Activated T-cell treated with anti-CD3 and anti-CD28 coated beads, Interleukin-2, amount 50 U/mL, for 72 hours (primary cell): ENCODE measurements around the gene BCDIN3D. TPM values are rescaled to one million over a fixed set of nuclear protein-coding genes. Genes with fewer than 3 reads are reported as not detected.

Experiments
- ATAC-seq, 2 donors: fragments of 150-1000 bp; cut with Tn5 transposase; replicated peaks in 1 of 2; 2 replicates each; pipeline ENCODE4 v1.10.0; 2021; ENCODE audit warnings: moderate library complexity in 2 of 2, mild to moderate bottlenecking in 1 of 2
- DNase-seq, 2 donors: peaks; one replicate each; pipeline ENCODE4 v3.0.0; 2021 to 2022; ENCODE audit warnings: mixed read lengths in 1 of 2
- H3K27ac Mint-ChIP-seq: one replicate; pipeline ENCODE4 v1.8.0; 2022; ENCODE audit warnings: mild to moderate bottlenecking, moderate library complexity, mixed read lengths
- H3K27me3 Mint-ChIP-seq: one replicate; pipeline ENCODE4 v1.8.0; 2022; ENCODE audit warnings: low read depth, mixed read lengths
- H3K36me3 Mint-ChIP-seq, 2 donors: one replicate each; pipeline ENCODE4 v1.8.0; 2022; ENCODE audit warnings: mixed read lengths in 2 of 2, mild to moderate bottlenecking in 1 of 2; ENCODE audit not compliant: insufficient read depth in 2 of 2
- H3K4me1 Mint-ChIP-seq: one replicate; pipeline ENCODE4 v1.8.0; 2022; ENCODE audit warnings: low read depth, mixed read lengths
- H3K4me3 Mint-ChIP-seq, 2 donors: one replicate each; pipeline ENCODE4 v1.8.0; 2022; ENCODE audit warnings: mild to moderate bottlenecking in 2 of 2, mixed read lengths in 2 of 2, moderate library complexity in 2 of 2
- H3K9me3 Mint-ChIP-seq, 2 donors: one replicate each; pipeline ENCODE4 v1.8.0; 2022; ENCODE audit warnings: mixed read lengths in 2 of 2
- total RNA-seq, 2 donors: library from RNA; stranded (reverse); gene quantifications; one replicate each; pipeline ENCODE4 v1.2.3, GENCODE V29; 2022

Gene BCDIN3D, protein sequence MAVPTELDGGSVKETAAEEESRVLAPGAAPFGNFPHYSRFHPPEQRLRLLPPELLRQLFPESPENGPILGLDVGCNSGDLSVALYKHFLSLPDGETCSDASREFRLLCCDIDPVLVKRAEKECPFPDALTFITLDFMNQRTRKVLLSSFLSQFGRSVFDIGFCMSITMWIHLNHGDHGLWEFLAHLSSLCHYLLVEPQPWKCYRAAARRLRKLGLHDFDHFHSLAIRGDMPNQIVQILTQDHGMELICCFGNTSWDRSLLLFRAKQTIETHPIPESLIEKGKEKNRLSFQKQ
- total RNA-seq = 10 to 100 TPM in 1 of 2 donors, 1 to 10 TPM in 1; 9.0 to 10.8 TPM

GRCh38 chr12:49842519-49843352 is at the start of gene BCDIN3D:
BCDIN3D (minus strand) TSS chr12:49843106; CDS start chr12:49843087, 19 bp downstream.
- Mint-ChIP-seq H3K9me3 (no peaks in the 10 kb centered on the region), H3K4me1 (peaks cover 37% of the 10 kb centered on the region), H3K36me3 (no peaks in the 10 kb centered on the region), H3K27ac (peak within 1 kb of the TSS; percentile 64), H3K4me3 (peak within 1 kb of the TSS; percentile 85 to 93), H3K27me3 (no peaks in the 10 kb centered on the region)
- ATAC-seq (peak; percentile 94 to 95), DNase-seq (peak; percentile 95 to 97)

DNA sequence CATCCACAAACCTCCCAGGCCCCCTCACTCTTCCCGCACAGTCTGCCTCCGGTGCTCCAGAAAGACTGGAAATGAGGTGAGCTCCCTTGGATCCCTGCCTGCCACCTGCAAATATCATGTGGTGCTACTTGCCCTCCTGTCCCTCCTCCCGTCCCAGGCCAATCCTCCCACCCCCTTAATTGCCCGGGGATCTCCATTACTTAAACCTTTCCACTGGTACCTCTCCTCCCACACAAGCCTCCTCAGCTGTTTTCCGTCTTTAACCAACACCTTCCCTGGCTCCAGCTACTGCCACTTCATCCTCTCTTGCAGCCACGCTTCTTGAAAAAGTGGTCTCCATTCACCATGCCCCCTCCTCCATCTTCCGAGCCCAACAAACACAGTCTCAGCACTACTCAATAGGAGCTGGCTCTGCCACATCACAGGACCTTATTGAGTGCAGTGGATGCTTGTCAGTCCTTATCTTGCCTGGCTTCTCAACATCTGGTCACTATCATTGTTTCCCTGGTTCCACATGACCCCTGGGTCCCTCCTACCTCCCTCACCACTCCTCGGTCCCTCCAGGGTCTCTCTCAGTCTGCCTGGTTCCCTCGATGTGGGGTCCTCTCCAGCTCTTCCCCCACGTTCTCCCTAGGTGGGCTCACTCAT is 49.3 kb upstream of the BCDIN3D start:
- H3K9me3 Mint-ChIP-seq = no peaks in the 10 kb centered on the region
- no peak for DNase-seq
- H3K4me3 Mint-ChIP-seq = no peak overlapping the region
- H3K36me3 Mint-ChIP-seq = no peaks in the 10 kb centered on the region
- H3K27ac Mint-ChIP-seq = no peak overlapping the region
- H3K27me3 Mint-ChIP-seq = peaks cover 14% of the 10 kb centered on the region
- H3K4me1 Mint-ChIP-seq = peaks cover 5% of the 10 kb centered on the region
- no peak for ATAC-seq

DNA sequence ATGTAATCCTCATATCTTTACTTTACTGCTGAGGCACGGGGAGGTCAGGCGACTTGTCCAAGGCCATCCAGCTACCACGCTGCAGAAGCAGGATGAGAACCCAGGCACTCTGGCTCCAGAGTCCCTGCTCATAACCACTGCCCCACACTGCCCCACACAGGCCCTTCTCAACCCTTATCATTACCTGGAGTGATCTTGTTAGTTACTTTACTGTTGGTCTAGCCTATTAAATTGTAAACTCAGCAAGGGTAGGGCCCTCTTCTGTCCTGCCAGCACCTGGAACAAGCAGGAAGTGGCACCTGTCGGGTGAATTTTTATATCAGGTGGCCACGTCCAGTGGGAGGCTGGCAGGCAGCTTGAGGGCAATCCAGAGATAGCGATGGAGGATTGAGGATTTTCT is 48.6 kb upstream of the BCDIN3D start:
- no peaks in the 10 kb centered on the region for H3K36me3 Mint-ChIP-seq
- H3K4me3 Mint-ChIP-seq = no peak overlapping the region
- ATAC-seq (no peak), DNase-seq (no peak)
- no peaks in the 10 kb centered on the region for H3K9me3 Mint-ChIP-seq
- peaks cover 5% of the 10 kb centered on the region for H3K4me1 Mint-ChIP-seq
- no peak overlapping the region for H3K27ac Mint-ChIP-seq
- peaks cover 14% of the 10 kb centered on the region for H3K27me3 Mint-ChIP-seq

GRCh38 chr12:49891012-49891411 is 48.1 kb upstream of the BCDIN3D start:
- DNase-seq (no peak), ATAC-seq (no peak)
- Mint-ChIP-seq H3K27ac (no peak overlapping the region), H3K4me3 (no peak overlapping the region), H3K9me3 (no peaks in the 10 kb centered on the region), H3K27me3 (peaks cover 14% of the 10 kb centered on the region), H3K36me3 (no peaks in the 10 kb centered on the region), H3K4me1 (peaks cover 5% of the 10 kb centered on the region)

GRCh38 chr12:49890096-49890461 is 47.2 kb upstream of the BCDIN3D start:
- H3K4me1 Mint-ChIP-seq = peaks cover 5% of the 10 kb centered on the region
- no peak overlapping the region for H3K4me3 Mint-ChIP-seq
- no peak overlapping the region for H3K27ac Mint-ChIP-seq
- ATAC-seq (no peak), DNase-seq (no peak)
- no peaks in the 10 kb centered on the region for H3K36me3 Mint-ChIP-seq
- H3K9me3 Mint-ChIP-seq = no peaks in the 10 kb centered on the region
- H3K27me3 Mint-ChIP-seq = peaks cover 20% of the 10 kb centered on the region

DNA sequence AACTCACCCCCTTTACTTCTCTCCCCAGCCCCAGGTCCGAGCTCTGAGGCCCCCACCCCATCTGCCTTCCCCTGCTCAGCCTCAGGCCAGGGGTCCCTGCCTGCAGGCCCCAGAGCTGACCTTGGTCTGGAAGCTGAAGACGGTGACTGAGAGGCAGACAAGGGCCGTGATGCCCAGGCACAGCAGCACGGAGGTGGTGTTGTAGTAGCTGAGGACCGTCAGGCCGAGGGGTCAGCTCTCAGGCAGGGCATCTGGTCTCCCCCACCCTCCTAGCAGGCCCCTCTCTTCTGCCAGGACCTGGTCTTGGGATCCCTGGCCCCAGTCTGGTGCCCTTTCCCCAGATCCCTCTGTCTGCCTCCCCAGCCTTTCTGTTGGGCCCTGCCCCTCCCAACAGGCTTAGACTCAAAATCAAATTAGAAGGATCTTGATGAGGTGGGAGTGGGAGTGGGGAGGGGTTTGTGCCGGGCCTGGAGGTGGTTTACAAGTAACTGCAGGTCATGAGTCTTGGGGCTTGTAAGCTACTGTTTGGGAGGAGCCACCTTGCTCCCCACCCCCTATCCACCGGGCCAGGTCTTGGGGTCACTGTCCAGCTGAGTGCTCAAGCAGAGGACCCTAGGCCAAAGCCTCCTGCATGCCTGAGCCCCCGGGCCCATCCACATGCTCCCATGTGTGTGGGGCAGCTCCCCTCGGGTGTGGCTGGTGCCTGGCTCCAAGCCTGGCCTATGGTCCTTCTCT is 46.6 kb upstream of the BCDIN3D start:
- Mint-ChIP-seq H3K9me3 (no peaks in the 10 kb centered on the region), H3K27ac (no peak overlapping the region), H3K4me1 (peaks cover 3% of the 10 kb centered on the region), H3K27me3 (peaks cover 21% of the 10 kb centered on the region), H3K36me3 (no peaks in the 10 kb centered on the region), H3K4me3 (no peak overlapping the region)
- ATAC-seq = no peak
- DNase-seq = no peak

DNA sequence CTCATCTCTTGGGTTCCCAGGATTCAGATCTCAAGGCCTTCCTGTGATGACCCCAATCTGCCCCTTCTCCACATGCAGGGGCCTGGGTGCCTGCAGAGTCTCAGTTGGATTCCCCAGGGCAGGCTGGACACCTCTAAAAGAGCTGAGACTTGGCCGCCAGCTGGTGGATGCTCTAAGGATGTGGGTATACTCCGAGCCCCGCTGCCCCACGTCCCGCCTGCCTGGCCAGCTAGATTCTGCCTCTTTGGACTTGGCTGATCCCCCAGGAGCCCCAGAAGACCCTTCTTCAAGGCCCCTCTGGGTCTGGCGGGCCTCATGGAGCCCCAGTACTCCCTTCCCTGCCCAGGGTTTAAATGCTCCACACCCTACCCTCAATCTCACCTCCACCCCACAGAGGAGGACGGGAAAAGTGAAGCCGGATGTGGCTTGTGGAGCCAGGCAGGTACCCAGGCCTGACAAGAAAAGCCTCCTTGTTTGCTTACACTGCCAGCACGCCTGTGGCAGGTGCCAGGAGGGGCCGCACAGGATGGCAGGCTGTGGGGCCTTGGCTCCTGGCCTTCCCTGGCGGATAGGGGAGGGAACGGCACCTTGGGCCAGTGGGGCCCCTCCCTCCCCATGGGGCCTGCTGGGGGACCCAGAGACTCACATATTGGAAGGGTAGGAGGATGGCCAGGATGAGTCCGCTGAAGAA is 45.7 kb upstream of the BCDIN3D start:
- H3K4me3 Mint-ChIP-seq = no peak overlapping the region
- peaks cover 21% of the 10 kb centered on the region for H3K27me3 Mint-ChIP-seq
- H3K27ac Mint-ChIP-seq = no peak overlapping the region
- DNase-seq = no peak
- no peak for ATAC-seq
- H3K36me3 Mint-ChIP-seq = no peaks in the 10 kb centered on the region
- no peaks in the 10 kb centered on the region for H3K4me1 Mint-ChIP-seq
- H3K9me3 Mint-ChIP-seq = no peaks in the 10 kb centered on the region

DNA sequence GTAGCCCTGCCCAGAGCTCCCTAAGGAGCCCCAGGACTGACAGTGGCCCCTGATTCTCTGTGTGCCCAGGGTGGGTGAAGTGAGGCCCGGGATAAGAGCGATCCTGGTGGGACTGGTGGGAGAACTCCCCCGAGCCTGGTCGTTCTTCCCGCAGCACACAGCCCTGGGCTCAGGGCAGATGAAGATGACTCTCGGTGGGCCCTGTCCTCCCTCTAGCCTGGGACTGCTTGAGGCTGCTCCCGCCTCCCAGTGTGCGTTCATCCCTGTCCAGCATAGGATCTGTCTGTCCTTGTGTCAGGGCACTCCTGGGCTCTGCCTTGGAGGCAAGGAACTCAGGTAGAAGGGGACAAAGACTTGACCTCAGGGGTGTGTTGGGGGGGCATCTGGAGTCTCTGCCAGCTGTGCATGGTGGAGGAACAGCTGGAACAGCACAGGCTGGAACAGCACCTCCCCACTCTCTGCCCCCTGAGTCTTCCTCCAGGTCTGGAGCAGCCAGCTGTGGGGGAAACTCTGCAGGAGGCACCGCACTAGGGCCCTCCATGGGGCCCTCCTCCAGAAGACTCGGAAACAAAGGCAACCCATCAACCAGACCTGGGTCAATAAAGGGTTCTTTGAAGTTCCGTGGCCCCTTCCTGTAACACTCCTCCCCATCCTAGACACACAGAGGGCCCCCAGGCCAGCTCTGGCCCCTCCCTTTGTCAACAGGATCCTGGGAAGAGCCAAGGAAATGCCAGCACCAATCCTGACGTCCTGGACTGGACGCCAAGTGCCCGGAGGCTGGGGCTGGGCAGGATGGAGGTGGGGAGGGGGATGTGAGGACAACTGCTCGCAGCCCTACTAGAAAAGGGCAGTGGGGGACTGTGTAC is 44.9 kb upstream of the BCDIN3D start:
- no peak for ATAC-seq
- Mint-ChIP-seq H3K27ac (no peak overlapping the region), H3K4me3 (no peak overlapping the region), H3K9me3 (no peaks in the 10 kb centered on the region), H3K36me3 (no peaks in the 10 kb centered on the region), H3K4me1 (no peaks in the 10 kb centered on the region), H3K27me3 (peaks cover 16% of the 10 kb centered on the region)
- no peak for DNase-seq

- Mint-ChIP-seq H3K4me3 (no peak overlapping the region), H3K4me1 (no peaks in the 10 kb centered on the region), H3K27me3 (peaks cover 9% of the 10 kb centered on the region), H3K9me3 (no peaks in the 10 kb centered on the region), H3K36me3 (no peaks in the 10 kb centered on the region), H3K27ac (no peak overlapping the region)
- ATAC-seq (no peak), DNase-seq (no peak)
These were observed 44.2 kb upstream of the BCDIN3D start for GRCh38 chr12:49887091-49887490.

DNA sequence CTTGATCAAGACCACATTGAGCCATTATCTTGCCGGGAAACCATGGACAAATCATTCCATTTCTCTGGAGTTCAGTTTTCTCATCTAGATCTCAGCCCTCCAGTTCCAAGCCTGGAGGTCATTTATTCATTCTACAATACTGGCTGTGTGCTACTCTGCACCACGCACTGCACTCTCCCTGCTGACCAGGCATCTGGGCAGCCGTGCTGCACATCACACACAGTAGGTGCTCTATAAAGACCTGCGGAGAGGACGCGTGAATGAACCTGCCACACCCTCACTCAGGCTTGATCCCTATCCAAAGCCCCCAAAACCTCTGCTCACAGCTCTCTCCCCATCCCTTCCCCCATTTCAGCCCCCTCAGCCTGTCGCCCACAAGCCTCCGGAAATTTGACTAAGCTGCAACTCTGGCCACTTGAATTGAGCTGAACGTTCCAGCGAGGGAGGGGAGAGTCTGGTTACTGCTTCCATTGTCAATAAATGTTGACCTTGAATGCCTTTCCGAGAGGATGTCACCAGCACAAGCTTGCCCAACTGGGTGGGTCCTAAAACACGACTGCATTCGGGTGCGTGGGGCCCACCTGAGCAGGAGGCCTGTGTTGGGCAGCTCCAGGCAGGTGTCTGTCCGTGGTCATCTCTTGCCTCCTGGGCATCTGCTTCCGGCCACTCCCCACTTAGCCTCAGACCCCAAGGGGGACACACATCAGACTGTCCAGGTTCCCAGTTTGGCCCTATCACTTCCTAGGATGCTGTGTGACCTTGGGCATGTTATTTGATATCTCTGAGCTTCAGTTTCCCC is 43.0 kb upstream of the BCDIN3D start:
- H3K36me3 Mint-ChIP-seq = no peaks in the 10 kb centered on the region
- no peaks in the 10 kb centered on the region for H3K4me1 Mint-ChIP-seq
- H3K4me3 Mint-ChIP-seq = no peak overlapping the region
- DNase-seq (no peak), ATAC-seq (no peak)
- no peak overlapping the region for H3K27ac Mint-ChIP-seq
- peaks cover 7% of the 10 kb centered on the region for H3K27me3 Mint-ChIP-seq
- H3K9me3 Mint-ChIP-seq = no peaks in the 10 kb centered on the region

GRCh38 chr12:49885118-49885517 is 42.2 kb upstream of the BCDIN3D start:
- Mint-ChIP-seq H3K4me3 (no peak overlapping the region), H3K27me3 (peaks cover 7% of the 10 kb centered on the region), H3K4me1 (no peaks in the 10 kb centered on the region), H3K9me3 (peaks cover 6% of the 10 kb centered on the region in 2 donors), H3K27ac (no peak overlapping the region), H3K36me3 (no peaks in the 10 kb centered on the region)
- DNase-seq = no peak
- ATAC-seq = no peak
